H1 (cell line): Measurements from ENCODE around the gene MYH7B. TPM values are rescaled to one million over a fixed set of nuclear protein-coding genes. Genes with fewer than 3 reads are reported as not detected.

Source experiments
- CTCF ChIA-PET: fragments of 300-600 bp; sonication (Branson Sonifier 250); formaldehyde crosslinking; loops from one replicate; lab custom pipeline; 2021; ENCODE audit not compliant: partially characterized antibody; lab: Charles Lee
- POLR2A ChIA-PET: fragments of 300-600 bp; sonication (Branson Sonifier 250); formaldehyde crosslinking; loops from one replicate; lab custom pipeline; 2021; ENCODE audit warnings: inconsistent platforms; ENCODE audit not compliant: partially characterized antibody; lab: Charles Lee
- DNase-seq, 2 experiments: peaks; one replicate each; pipeline versions ENCODE4 v3.0.0 to v3.0.0-alpha.2; 2010 to 2022; ENCODE audit warnings: low spot score in 2 of 2, low read depth in 1 of 2, mixed read lengths in 1 of 2
- FAIRE-seq: peaks from 2 replicates; lab custom pipeline; 2011; peaks lifted over from hg19 to GRCh38; lab: Jason Lieb, UNC
- H2AFZ ChIP-seq: 2 replicates; pipeline ENCODE4 v1.8.1; 2012; ENCODE audit warnings: low read length, inconsistent platforms
- H2AK5ac ChIP-seq: 2 replicates; pipeline ENCODE4 v1.6.1; 2013; ENCODE audit warnings: low read depth, low read length
- H2BK120ac ChIP-seq: replicated peaks from 2 replicates; pipeline ENCODE3; 2013; ENCODE audit warnings: low read depth, low read length, inconsistent platforms
- H2BK12ac ChIP-seq: 2 replicates; pipeline ENCODE4 v1.6.1; 2013; ENCODE audit warnings: low read depth, low read length
- H2BK15ac ChIP-seq: 2 replicates; pipeline ENCODE4 v1.6.1; 2013; ENCODE audit warnings: low read length
- H2BK20ac ChIP-seq: 2 replicates; pipeline ENCODE4 v1.6.1; 2013; ENCODE audit warnings: low read length
- H2BK5ac ChIP-seq: 2 replicates; pipeline ENCODE4 v1.6.1; 2013; ENCODE audit warnings: low read depth, low read length
- H3K14ac ChIP-seq: 2 replicates; pipeline ENCODE4 v1.6.1; 2013; ENCODE audit warnings: inconsistent platforms; ENCODE audit not compliant: insufficient read length
- H3K18ac ChIP-seq: 2 replicates; pipeline ENCODE4 v1.6.1; 2013; ENCODE audit warnings: low read length; ENCODE audit errors: extremely low read depth
- H3K23ac ChIP-seq: 2 replicates; pipeline ENCODE4 v1.6.1; 2013; ENCODE audit warnings: inconsistent platforms; ENCODE audit not compliant: insufficient read length
- H3K23me2 ChIP-seq: 2 replicates; pipeline ENCODE4 v1.6.1; 2013; ENCODE audit warnings: low read depth, low read length
- H3K27ac ChIP-seq: 2 replicates; pipeline ENCODE4 v1.6.1; 2011; ENCODE audit warnings: low read depth, low read length, inconsistent platforms
- H3K27me3 ChIP-seq, 4 experiments: replicated peaks in 1 of 4; 1 replicate in 1 of 4; 2 replicates in 3 of 4; pipeline versions ENCODE4 v1.6.1 to v1.8.1; 2011 to 2013; ENCODE audit warnings: low read length in 3 of 4, mild to moderate bottlenecking in 3 of 4, inconsistent platforms in 2 of 4, mixed read lengths in 2 of 4, moderate library complexity in 1 of 4; ENCODE audit not compliant: control insufficient read depth in 3 of 4, insufficient read depth in 3 of 4; ENCODE audit errors: extremely low read depth in 1 of 4
- H3K36me3 ChIP-seq, 4 experiments: 2 replicates each; pipeline versions ENCODE4 v1.6.1 to v1.8.1; 2011 to 2013; ENCODE audit warnings: mild to moderate bottlenecking in 4 of 4, low read length in 3 of 4, moderate library complexity in 2 of 4, control low read depth in 1 of 4, inconsistent platforms in 1 of 4; ENCODE audit not compliant: insufficient read depth in 4 of 4, control insufficient read depth in 2 of 4
- H3K4ac ChIP-seq: replicated peaks from 2 replicates; pipeline ENCODE3; 2013; ENCODE audit warnings: low read length, low read depth, mixed read lengths, inconsistent platforms; ENCODE audit not compliant: insufficient read length
- H3K4me1 ChIP-seq, 4 experiments: replicated peaks in 1 of 4; 1 replicate in 1 of 4; 2 replicates in 3 of 4; pipeline versions ENCODE4 v1.6.1 to v1.8.1; 2011 to 2013; ENCODE audit warnings: low read length in 3 of 4, inconsistent platforms in 2 of 4, mixed read lengths in 1 of 4; ENCODE audit not compliant: insufficient read depth in 4 of 4, control insufficient read depth in 3 of 4
- H3K4me2 ChIP-seq, 2 experiments: 2 replicates each; pipeline versions ENCODE4 v1.6.1 to v1.8.1; 2011 to 2013; ENCODE audit warnings: low read depth in 2 of 2, low read length in 2 of 2, control low read depth in 1 of 2, inconsistent platforms in 1 of 2, mild to moderate bottlenecking in 1 of 2; ENCODE audit not compliant: insufficient read depth in 1 of 2
- H3K4me3 ChIP-seq, 4 experiments: fragments of 200-600, 300-600 bp in 1 of 4; sonication (generic), shearing (Covaris generic), sonication (Bioruptor Twin) in 1 of 4; 2 replicates each; pipeline versions ENCODE4 v1.5.1 to v1.8.1; 2011 to 2016; ENCODE audit warnings: low read length in 4 of 4, low read depth in 3 of 4, control low read depth in 2 of 4, inconsistent platforms in 2 of 4, mild to moderate bottlenecking in 2 of 4, mixed read lengths in 1 of 4, moderate library complexity in 1 of 4; ENCODE audit not compliant: insufficient read depth in 2 of 4; ENCODE audit errors: extremely low read depth in 1 of 4
- H3K56ac ChIP-seq: replicated peaks from 2 replicates; pipeline ENCODE3; 2013; ENCODE audit warnings: low read depth, mild to moderate bottlenecking, mixed read lengths, low read length, inconsistent platforms; ENCODE audit not compliant: insufficient read length
- H3K79me1 ChIP-seq: 2 replicates; pipeline ENCODE4 v1.6.1; 2013; ENCODE audit warnings: low read depth, low read length, control low read depth
- H3K79me2 ChIP-seq, 2 experiments: 2 replicates each; pipeline versions ENCODE4 v1.6.1 to v1.8.1; 2012 to 2013; ENCODE audit warnings: low read length in 2 of 2, mild to moderate bottlenecking in 2 of 2, inconsistent platforms in 1 of 2; ENCODE audit not compliant: insufficient read depth in 2 of 2, control insufficient read depth in 1 of 2
- H3K9ac ChIP-seq, 4 experiments: replicated peaks in 1 of 4; 1 replicate in 1 of 4; 2 replicates in 3 of 4; pipeline versions ENCODE4 v1.6.1 to v1.8.1; 2011 to 2013; ENCODE audit warnings: low read depth in 3 of 4, low read length in 3 of 4, control low read depth in 2 of 4, mild to moderate bottlenecking in 2 of 4, moderate library complexity in 2 of 4, inconsistent platforms in 1 of 4; ENCODE audit errors: extremely low read depth in 1 of 4
- H3K9me3 ChIP-seq, 2 experiments: 2 replicates each; pipeline versions ENCODE4 v1.6.1 to v1.8.1; 2012 to 2013; ENCODE audit warnings: mild to moderate bottlenecking in 2 of 2, moderate library complexity in 2 of 2, control low read depth in 1 of 2, inconsistent platforms in 1 of 2, low read depth in 1 of 2, low read length in 1 of 2, mixed read lengths in 1 of 2; ENCODE audit not compliant: insufficient read depth in 2 of 2
- H4K20me1 ChIP-seq, 2 experiments: replicated peaks in 1 of 2; 2 replicates each; pipeline versions ENCODE3 to v1.8.1; 2011 to 2013; ENCODE audit warnings: inconsistent platforms in 2 of 2, low read length in 2 of 2, mild to moderate bottlenecking in 1 of 2; ENCODE audit not compliant: insufficient read depth in 2 of 2, control insufficient read depth in 1 of 2
- H4K5ac ChIP-seq: 2 replicates; pipeline ENCODE4 v1.6.1; 2013; ENCODE audit warnings: low read length, low read depth, mixed read lengths, inconsistent platforms; ENCODE audit not compliant: insufficient read length
- H4K8ac ChIP-seq: 2 replicates; pipeline ENCODE4 v1.8.0; 2013; ENCODE audit warnings: mild to moderate bottlenecking, moderate library complexity, low read length, inconsistent platforms; ENCODE audit not compliant: insufficient read depth; ENCODE audit errors: extremely low read depth
- H4K91ac ChIP-seq: replicated peaks from 2 replicates; pipeline ENCODE3; 2013; ENCODE audit warnings: low read length, mixed read lengths, inconsistent platforms; ENCODE audit not compliant: insufficient read length
- ATF2 ChIP-seq: IDR thresholded peaks from 2 replicates; pipeline ENCODE4 v1.6.1; 2012; ENCODE audit warnings: low read length, inconsistent platforms
- E2F6 ChIP-seq: IDR thresholded peaks from 2 replicates; pipeline ENCODE4 v1.6.1; 2012; ENCODE audit warnings: inconsistent platforms
- HDAC6 ChIP-seq: IDR thresholded peaks from one replicate; pipeline ENCODE4 v1.7.1; 2012; ENCODE audit warnings: low read depth, mild to moderate bottlenecking, inconsistent platforms, low read length, moderate library complexity
- JUN ChIP-seq: IDR thresholded peaks from 2 replicates; pipeline ENCODE4 v1.6.1; 2011; ENCODE audit warnings: low read depth, mild to moderate bottlenecking, improper control_type of control experiment, low read length
- KDM1A ChIP-seq: fragments of 200-600, 300-600 bp; sonication (generic); IDR thresholded peaks from 2 replicates; pipeline ENCODE4 v1.7.1; 2016; ENCODE audit warnings: mild to moderate bottlenecking, low read length, borderline replicate concordance
- KDM4A ChIP-seq: IDR thresholded peaks from one replicate; pipeline ENCODE4 v1.7.1; 2012; ENCODE audit warnings: low read depth, mild to moderate bottlenecking, moderate library complexity, low read length, inconsistent platforms; ENCODE audit not compliant: severe bottlenecking
- MAFK ChIP-seq: IDR thresholded peaks from 2 replicates; pipeline ENCODE4 v1.6.1; 2012; ENCODE audit warnings: low read depth, mild to moderate bottlenecking, improper control_type of control experiment, low read length
- PHF8 ChIP-seq: fragments of 200-600 bp; sonication (generic); conservative IDR thresholded peaks from 2 replicates; pipeline ENCODE4 v1.7.1; 2012; ENCODE audit warnings: low read depth, mild to moderate bottlenecking, inconsistent platforms, low read length, moderate library complexity
- RBBP5 ChIP-seq: IDR thresholded peaks from 2 replicates; pipeline ENCODE4 v1.7.1; 2012; ENCODE audit warnings: low read depth, mild to moderate bottlenecking, inconsistent platforms, low read length, moderate library complexity, borderline replicate concordance
- SP4 ChIP-seq: IDR thresholded peaks from 2 replicates; pipeline ENCODE4 v1.6.1; 2012; ENCODE audit warnings: low read length, inconsistent platforms
- TAF1 ChIP-seq: IDR thresholded peaks from 2 replicates; pipeline ENCODE4 v1.6.1; 2011; ENCODE audit warnings: mild to moderate bottlenecking, low read depth, low read length
- ZNF274 ChIP-seq: IDR thresholded peaks from 2 replicates; pipeline ENCODE4 v1.7.0; 2012; ENCODE audit warnings: low read length, borderline replicate concordance; ENCODE audit errors: extremely low read depth
- WGBS, 2 experiments: shearing (Covaris generic) in 1 of 2; methylation state at CpG; one replicate each; pipeline versions ENCODE4 v1.1.6 to v1.1.7; 2013 to 2015; ENCODE audit warnings: low lambda C conversion rate in 2 of 2, mixed read lengths in 2 of 2, inconsistent platforms in 1 of 2, low coverage in 1 of 2, missing lambda C conversion rate in 1 of 2; ENCODE audit not compliant: insufficient replicate concordance in 2 of 2, insufficient coverage in 1 of 2, insufficient read length in 1 of 2; ENCODE audit errors: extremely low coverage in 1 of 2, missing lambda C conversion rate in 1 of 2; 5-methylcytosine and 5-hydroxymethylcytosine counted together
- polyA plus RNA-seq, 7 experiments: library from polyadenylated mRNA; depleted of rRNA in 3 of 7; stranded (reverse) in 5 of 7; unstranded in 2 of 7; fragments of >200 nt in 5 of 7; fragments of 200-250 nt in 2 of 7; gene quantifications; 1 replicate in 5 of 7; 2 replicates in 1 of 7; 4 replicates in 1 of 7; pipeline versions ENCODE4 v1.2.1 to v1.2.3, GENCODE V29; 2011 to 2013; ENCODE audit warnings: missing spikeins in 2 of 7, mixed read lengths in 2 of 7
- total RNA-seq: library from RNA; stranded (reverse); fragmentation: NEBNext Ultra II Directional; extraction: Animal tissue kit (Norgen Biotek cat#: 25700); gene quantifications from 2 replicates; pipeline ENCODE4 v1.2.1, GENCODE V29; 2021

MYH7B gene
- total and polyA plus RNA-seq, 2 of the 8 experiments (the other 6 are each of a cell fraction or from before 2014, with no cell fraction given), result 0.15 to 0.30 TPM

- Histone ChIP-seq H4K20me1 (peaks cover 0 to 3% of the 10 kb centered on the region in 2 experiments), H2BK20ac (no peak overlapping the region), H3K79me1 (no peaks in the 10 kb centered on the region), H3K27me3 (no peaks in the 10 kb centered on the region), H2BK12ac (no peak overlapping the region), H3K23me2 (no peaks in the 10 kb centered on the region), H3K4me2 (no peak overlapping the region), H3K9ac (no peak overlapping the region), H2BK5ac (no peak overlapping the region), H3K14ac (no peak overlapping the region), H2AFZ (no peak overlapping the region), H4K8ac (no peak overlapping the region), H2BK15ac (no peak overlapping the region), H3K79me2 (no peaks in the 10 kb centered on the region), H3K36me3 (peaks cover 0 to 13% (median 5%) of the 10 kb centered on the region in 4 experiments; a peak in 2 of 8 replicates), H3K27ac (no peak overlapping the region), H4K91ac (no peak overlapping the region), H4K5ac (no peak overlapping the region), H3K9me3 (no peaks in the 10 kb centered on the region), H3K56ac (no peak overlapping the region), H3K18ac (no peak overlapping the region), H2AK5ac (no peak overlapping the region), H2BK120ac (no peak overlapping the region), H3K4ac (no peak overlapping the region), H3K4me1 (0 out of 7 replicates have a peak, but pooled peaks cover 0 to 3% (median 0%) of the 10 kb centered on the region in 4 experiments), H3K23ac (no peak overlapping the region), H3K4me3 (no peak overlapping the region)
- WGBS, 2 experiments, result 93% methylated on average over 6 of the region's 6 CpGs; no CpG with 5 or more reads in 1 of the 2 experiments
- no peak for FAIRE-seq
- CTCF ChIA-PET, result interaction anchor here (1.0 to 1.5 kb wide), 3 partner anchors 10 to 29 kb away, joined by 3 read pairs; no protein-coding TSS in a partner anchor
- POLR2A ChIA-PET, result no interaction called here
- no peak for DNase-seq
- TF ChIP-seq TAF1 (no peak), E2F6 (no peak), MAFK (no peak), JUN (no peak), ATF2 (no peak), RBBP5 (no peak), ZNF274 (no peak), KDM1A (no peak), HDAC6 (no peak), SP4 (no peak), PHF8 (no peak), KDM4A (no peak)
These were observed 6.5 kb upstream of the MYH7B start for GRCh38 chr20:34949120-34949519.
